H9 (cell line): Measurements from ENCODE around the gene MCM3AP. TPM values are rescaled to one million over a fixed set of nuclear protein-coding genes. Genes with fewer than 3 reads are reported as not detected.

Source experiments
- DNase-seq: peaks from one replicate; pipeline ENCODE4 v3.0.0-alpha.2; 2017
- H2AFZ ChIP-seq: one replicate; pipeline ENCODE4 v1.6.1; 2013; ENCODE audit warnings: mild to moderate bottlenecking, low read length, control low read depth, moderate library complexity
- H2AK5ac ChIP-seq: 2 replicates; pipeline ENCODE4 v1.6.1; 2013; ENCODE audit warnings: low read length, control low read depth, mixed read lengths; ENCODE audit not compliant: insufficient read length
- H2BK120ac ChIP-seq: one replicate; pipeline ENCODE4 v1.6.1; 2013; ENCODE audit warnings: low read depth, mild to moderate bottlenecking, low read length, control low read depth, inconsistent platforms; ENCODE audit not compliant: poor library complexity, severe bottlenecking
- H2BK12ac ChIP-seq: 2 replicates; pipeline ENCODE4 v1.6.1; 2013; ENCODE audit warnings: low read length, control low read depth, mixed read lengths, low read depth; ENCODE audit not compliant: insufficient read length
- H2BK15ac ChIP-seq: 2 replicates; pipeline ENCODE4 v1.6.1; 2013; ENCODE audit warnings: low read depth, low read length, control low read depth
- H2BK20ac ChIP-seq: one replicate; pipeline ENCODE4 v1.6.1; 2013; ENCODE audit warnings: low read depth, mild to moderate bottlenecking, low read length, control low read depth, inconsistent platforms; ENCODE audit not compliant: poor library complexity, severe bottlenecking
- H2BK5ac ChIP-seq: 2 replicates; pipeline ENCODE4 v1.6.1; 2013; ENCODE audit warnings: low read length, control low read depth, mixed read lengths; ENCODE audit not compliant: insufficient read length
- H3K14ac ChIP-seq: 2 replicates; pipeline ENCODE4 v1.6.1; 2013; ENCODE audit warnings: low read length, control low read depth; ENCODE audit not compliant: insufficient read depth
- H3K18ac ChIP-seq: 2 replicates; pipeline ENCODE4 v1.6.1; 2013; ENCODE audit warnings: low read depth, mild to moderate bottlenecking, mixed read lengths, low read length, control low read depth; ENCODE audit not compliant: insufficient read length
- H3K23ac ChIP-seq: 2 replicates; pipeline ENCODE4 v1.6.1; 2013; ENCODE audit warnings: low read length, control low read depth, mixed read lengths, low read depth; ENCODE audit not compliant: insufficient read length
- H3K23me2 ChIP-seq: 2 replicates; pipeline ENCODE4 v1.6.1; 2013; ENCODE audit warnings: low read depth, mild to moderate bottlenecking, mixed read lengths, low read length, control low read depth; ENCODE audit not compliant: insufficient read length, poor library complexity, severe bottlenecking
- H3K27ac ChIP-seq: 2 replicates; pipeline ENCODE4 v1.5.1; 2013; ENCODE audit warnings: low read length, control low read depth, mixed read lengths, low read depth; ENCODE audit not compliant: insufficient read length
- H3K27me3 ChIP-seq: 2 replicates; pipeline ENCODE4 v1.6.1; 2013; ENCODE audit warnings: low read length, control low read depth, inconsistent platforms; ENCODE audit not compliant: insufficient read depth
- H3K4ac ChIP-seq: 2 replicates; pipeline ENCODE4 v1.6.1; 2013; ENCODE audit warnings: low read depth, mild to moderate bottlenecking, control low read depth, inconsistent platforms, low read length, moderate library complexity
- H3K4me1 ChIP-seq: 2 replicates; pipeline ENCODE4 v1.6.1; 2013; ENCODE audit warnings: low read length, control low read depth, inconsistent platforms; ENCODE audit not compliant: insufficient read depth
- H3K4me2 ChIP-seq: 2 replicates; pipeline ENCODE4 v1.6.1; 2013; ENCODE audit warnings: low read length, control low read depth, mixed read lengths; ENCODE audit not compliant: insufficient read length, insufficient read depth
- H3K56ac ChIP-seq: 2 replicates; pipeline ENCODE4 v1.6.1; 2013; ENCODE audit warnings: low read depth, mild to moderate bottlenecking, mixed read lengths, low read length, control low read depth; ENCODE audit not compliant: insufficient read length
- H3K79me1 ChIP-seq: 2 replicates; pipeline ENCODE4 v1.6.1; 2013; ENCODE audit warnings: low read depth, mild to moderate bottlenecking, moderate library complexity, low read length, control low read depth, inconsistent platforms; ENCODE audit not compliant: insufficient read depth, poor library complexity, severe bottlenecking
- H3K79me2 ChIP-seq: 2 replicates; pipeline ENCODE4 v1.6.1; 2013; ENCODE audit warnings: low read length, control low read depth, inconsistent platforms; ENCODE audit not compliant: insufficient read depth
- H3K9ac ChIP-seq: 2 replicates; pipeline ENCODE4 v1.6.1; 2013; ENCODE audit warnings: low read length, control low read depth, mixed read lengths; ENCODE audit not compliant: insufficient read length; ENCODE audit errors: extremely low read depth
- H3K9me3 ChIP-seq: one replicate; pipeline ENCODE4 v1.6.1; 2013; ENCODE audit warnings: low read depth, low read length, inconsistent platforms; ENCODE audit not compliant: control insufficient read depth
- H3T11ph ChIP-seq: one replicate; pipeline ENCODE4 v1.6.1; 2013; ENCODE audit warnings: mild to moderate bottlenecking, low read length, control low read depth, inconsistent platforms
- H4K20me1 ChIP-seq: one replicate; pipeline ENCODE4 v1.6.1; 2013; ENCODE audit not compliant: control insufficient read depth, insufficient read length, insufficient read depth
- H4K5ac ChIP-seq: 2 replicates; pipeline ENCODE4 v1.6.1; 2013; ENCODE audit warnings: low read depth, mild to moderate bottlenecking, mixed read lengths, low read length, control low read depth; ENCODE audit not compliant: insufficient read length
- H4K8ac ChIP-seq: replicated peaks from 2 replicates; pipeline ENCODE4 v1.6.1; 2013; ENCODE audit warnings: low read length, control low read depth, mixed read lengths, low read depth; ENCODE audit not compliant: insufficient read length
- H4K91ac ChIP-seq: 2 replicates; pipeline ENCODE4 v1.6.1; 2013; ENCODE audit warnings: low read depth, mild to moderate bottlenecking, moderate library complexity, mixed read lengths, low read length, control low read depth; ENCODE audit not compliant: insufficient read length
- H3K27ac Mint-ChIP-seq, 3 experiments: 2 replicates in 2 of 3; 3 replicates in 1 of 3; pipeline ENCODE4 v1.8.0; 2020 to 2021; ENCODE audit warnings: mixed read lengths in 3 of 3, mild to moderate bottlenecking in 1 of 3, moderate library complexity in 1 of 3
- H3K27me3 Mint-ChIP-seq: 2 replicates; pipeline ENCODE4 v1.8.0; 2021; ENCODE audit warnings: low read depth, mild to moderate bottlenecking, moderate library complexity, mixed read lengths
- H3K36me3 Mint-ChIP-seq, 3 experiments: 2 replicates in 2 of 3; 3 replicates in 1 of 3; pipeline ENCODE4 v1.8.0; 2020 to 2021; ENCODE audit warnings: low read depth in 3 of 3, mixed read lengths in 3 of 3; ENCODE audit not compliant: insufficient read depth in 1 of 3
- H3K4me1 Mint-ChIP-seq, 2 experiments: 2 replicates each; pipeline ENCODE4 v1.8.0; 2020; ENCODE audit warnings: mixed read lengths in 2 of 2
- H3K4me3 Mint-ChIP-seq, 2 experiments: 2 replicates in 1 of 2; 3 replicates in 1 of 2; pipeline ENCODE4 v1.8.0; 2020 to 2021; ENCODE audit warnings: mild to moderate bottlenecking in 2 of 2, mixed read lengths in 2 of 2, moderate library complexity in 1 of 2
- H3K9me3 Mint-ChIP-seq, 2 experiments: 2 replicates in 1 of 2; 3 replicates in 1 of 2; pipeline ENCODE4 v1.8.0; 2020; ENCODE audit warnings: mild to moderate bottlenecking in 2 of 2, mixed read lengths in 2 of 2, moderate library complexity in 1 of 2
- CTCF ChIP-seq: fragments of 200-600 bp; sonication (generic); conservative IDR thresholded peaks from 3 replicates; pipeline ENCODE4 v1.8.0; 2021; ENCODE audit warnings: antibody characterized with exemption, mild to moderate bottlenecking
- WGBS: extraction: QIAGEN DNeasy Blood & Tissue Kit; methylation state at CpG from one replicate; pipeline ENCODE4 v1.1.7; 2013; ENCODE audit warnings: missing lambda C conversion rate, low lambda C conversion rate, mixed read lengths; ENCODE audit not compliant: insufficient read length; ENCODE audit errors: extremely low coverage; 5-methylcytosine and 5-hydroxymethylcytosine counted together
- total RNA-seq: library from RNA; stranded (reverse); gene quantifications from 2 replicates; pipeline ENCODE4 v1.2.1, GENCODE V29; 2021

MCM3AP gene
- total RNA-seq, 1 experiment from 2014 or later, result 124 TPM

DNA sequence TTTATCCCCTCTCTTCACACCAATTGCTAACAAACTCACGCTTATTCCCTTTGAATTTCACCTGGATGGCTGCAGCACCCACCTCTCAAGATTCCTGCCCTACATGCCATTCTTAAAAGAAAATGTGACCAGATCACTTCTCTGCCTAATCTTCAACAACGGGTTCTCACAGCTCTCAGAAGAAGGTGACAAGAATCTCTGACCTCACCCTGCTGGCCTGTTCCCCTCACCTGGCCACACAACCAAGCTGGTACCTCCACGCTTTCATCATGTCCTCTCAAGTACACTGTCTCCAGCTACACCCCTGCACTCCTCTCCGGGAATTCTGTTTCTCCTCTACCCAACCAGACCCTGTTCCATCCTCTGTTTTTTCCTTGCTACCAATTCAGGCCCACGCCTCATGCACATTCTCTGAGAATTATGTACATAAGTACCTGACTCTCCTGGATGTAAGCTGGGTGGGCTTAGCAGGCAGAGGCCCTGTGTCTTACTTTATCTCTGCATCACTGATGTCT is 50.9 kb downstream of the MCM3AP start:
- H2AK5ac ChIP-seq, result no peak overlapping the region
- peaks cover 7% of the 10 kb centered on the region for H3K9me3 ChIP-seq
- H2BK5ac ChIP-seq, result no peak overlapping the region
- Mint-ChIP-seq H3K9me3 (peaks cover 33 to 44% of the 10 kb centered on the region in 2 experiments), H3K4me1 (peaks cover 6 to 7% of the 10 kb centered on the region in 2 experiments; a peak in 3 of 4 replicates), H3K4me3 (no peak overlapping the region), H3K27me3 (peaks cover 10% of the 10 kb centered on the region), H3K36me3 (peaks cover 74 to 92% (median 88%) of the 10 kb centered on the region in 3 experiments), H3K27ac (no peak overlapping the region; a peak in 1 of 7 replicates)
- H3K9ac ChIP-seq, result no peak overlapping the region
- no peak overlapping the region for H3T11ph ChIP-seq
- H3K27ac ChIP-seq, result no peak overlapping the region
- no peak overlapping the region for H4K8ac ChIP-seq
- no peak overlapping the region for H2BK20ac ChIP-seq
- no peak overlapping the region for H4K5ac ChIP-seq
- H2BK120ac ChIP-seq, result no peak overlapping the region
- no peak for DNase-seq
- no peaks in the 10 kb centered on the region for H3K27me3 ChIP-seq
- no peak overlapping the region for H2BK12ac ChIP-seq
- no peak overlapping the region for H2BK15ac ChIP-seq
- no peaks in the 10 kb centered on the region for H3K79me1 ChIP-seq
- H3K56ac ChIP-seq, result no peak overlapping the region
- no peak overlapping the region for H3K23ac ChIP-seq
- H4K20me1 ChIP-seq, result no peaks in the 10 kb centered on the region
- no peak overlapping the region for H4K91ac ChIP-seq
- no peak overlapping the region for H3K18ac ChIP-seq
- no peak overlapping the region for H3K4ac ChIP-seq
- H3K14ac ChIP-seq, result no peak overlapping the region
- TF ChIP-seq CTCF, result no peak
- H3K23me2 ChIP-seq, result no peaks in the 10 kb centered on the region
- no peak overlapping the region for H3K4me2 ChIP-seq
- H3K4me1 ChIP-seq, result no peaks in the 10 kb centered on the region
- WGBS, result no CpG with 5 or more reads among the region's 5 CpGs
- H2AFZ ChIP-seq, result no peak overlapping the region
- no peaks in the 10 kb centered on the region for H3K79me2 ChIP-seq
